ENCODE measurements around the gene DOCK1.

Gene DOCK1

DNA sequence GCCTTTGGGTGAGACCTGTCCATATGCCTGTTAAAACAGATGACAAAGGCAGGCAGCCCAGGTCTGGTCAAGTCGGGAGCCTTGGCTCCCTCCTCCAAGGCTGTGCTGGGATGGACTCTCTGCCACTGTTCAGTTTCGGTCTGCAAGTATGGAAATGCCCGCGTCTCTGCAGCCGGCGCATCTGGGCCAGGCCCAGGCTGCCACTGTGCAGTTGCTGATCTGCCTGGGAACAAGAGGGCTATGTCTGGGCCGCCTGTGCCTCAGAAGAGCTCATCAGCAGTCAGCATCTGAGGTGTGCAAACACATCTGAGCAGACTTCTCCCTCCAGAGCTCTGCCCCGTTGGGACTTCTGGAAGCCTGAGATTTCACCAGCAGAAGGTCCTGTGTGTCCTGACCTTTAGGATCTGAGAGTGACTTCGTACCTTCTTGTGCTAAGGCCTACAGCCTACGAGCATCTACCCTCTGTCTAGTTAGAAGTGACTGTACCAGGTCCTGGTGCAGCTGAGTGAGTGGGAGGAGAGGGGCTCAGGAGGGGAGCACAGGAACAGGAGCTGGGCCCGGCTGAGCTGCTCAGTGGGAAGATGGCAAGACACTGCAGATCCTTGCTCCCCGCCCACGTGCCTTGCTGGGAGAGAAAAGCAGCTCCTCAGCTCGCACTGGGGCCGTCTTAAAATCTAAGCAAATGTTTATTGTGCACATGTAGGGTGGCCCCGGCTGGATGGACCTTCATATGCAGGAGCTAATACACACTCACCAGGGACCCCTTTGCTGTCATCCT, 50.9 kb downstream of the DOCK1 start:
- no peak for FAIRE-seq

GRCh38 chr10:126956712-126957108, 51.5 kb downstream of the DOCK1 start:
- no peak for FAIRE-seq

DNA sequence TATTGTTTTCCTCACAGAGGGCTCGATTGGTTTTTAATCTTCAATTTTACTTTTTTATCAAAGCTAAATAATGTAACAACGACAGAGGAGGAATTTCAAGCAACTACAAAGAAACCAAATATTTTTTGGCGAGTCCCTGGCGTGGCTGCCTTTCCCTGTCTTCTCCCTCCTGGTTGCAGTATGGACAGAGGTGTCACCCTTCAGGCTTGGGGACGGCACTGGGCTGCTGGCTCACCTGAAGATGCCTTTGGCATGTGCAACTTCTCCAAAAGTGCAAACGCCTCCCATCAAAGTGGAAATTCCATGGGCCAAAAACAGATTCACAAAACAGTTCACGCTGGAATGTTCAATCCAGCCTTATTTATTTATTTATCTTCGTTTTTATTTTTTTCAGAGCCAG, 51.9 kb downstream of the DOCK1 start:
- no peak for FAIRE-seq

GRCh38 chr10:126959431-126959830, 54.2 kb downstream of the DOCK1 start:
- no peak for FAIRE-seq

DNA sequence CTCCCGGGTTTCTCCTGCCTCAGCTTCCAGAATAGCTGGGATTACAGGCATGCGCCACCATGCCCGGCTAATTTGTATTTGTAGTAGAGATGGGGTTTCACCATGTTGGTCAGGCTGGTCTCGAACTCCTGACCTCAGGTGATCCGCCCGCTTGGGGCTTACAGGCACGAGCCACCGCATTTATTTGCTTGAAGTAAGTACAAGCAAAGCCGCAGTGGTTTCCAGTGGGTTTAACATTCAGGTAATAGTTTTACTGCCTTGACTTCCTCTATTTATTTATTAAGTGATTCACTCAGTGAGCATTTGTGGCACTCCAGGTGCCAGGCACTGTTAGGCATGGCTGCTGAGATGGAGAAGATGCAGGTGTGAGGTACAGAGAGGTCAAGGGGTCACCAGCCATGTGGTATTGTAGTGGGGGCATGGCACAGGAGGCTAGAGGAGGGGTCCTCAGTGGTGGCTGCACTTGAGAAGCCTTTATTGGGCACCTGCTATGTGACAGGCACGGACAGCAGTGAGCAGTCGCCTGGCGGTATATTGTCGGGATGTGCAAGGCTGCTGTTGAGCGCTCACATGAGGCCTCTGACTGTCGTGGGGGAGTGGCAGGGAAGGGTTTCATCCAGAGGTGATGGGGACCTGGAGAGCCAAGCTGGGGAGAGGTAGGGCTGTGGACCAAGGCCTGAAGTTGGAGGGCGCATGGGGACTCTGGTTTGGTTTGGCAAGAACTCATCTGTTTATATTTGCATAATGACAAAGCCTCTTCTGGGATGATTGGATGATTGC, 54.9 kb downstream of the DOCK1 start:
- no peak for FAIRE-seq

DNA sequence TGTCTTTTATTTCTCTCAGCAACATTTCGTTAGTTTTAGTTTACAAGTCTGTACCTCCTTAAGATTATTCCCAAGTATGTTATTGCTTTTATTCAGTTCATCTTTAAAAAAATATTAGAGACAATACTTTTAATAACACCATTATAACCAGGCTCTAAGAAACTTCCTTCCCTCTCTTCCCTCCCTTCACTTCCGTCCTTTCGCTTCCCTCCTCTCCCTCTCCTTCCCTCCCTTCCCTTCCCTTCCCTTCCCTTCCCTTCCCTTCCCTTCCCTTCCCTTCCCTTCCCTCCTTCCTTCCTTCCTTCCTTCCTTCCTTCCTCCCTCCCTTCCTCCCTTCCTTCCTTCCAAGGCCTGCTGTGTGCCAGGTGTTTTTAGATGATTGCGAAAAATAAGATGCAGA, 58.1 kb downstream of the DOCK1 start:
- no peak for FAIRE-seq

GRCh38 chr10:126964190-126964589, 59.0 kb downstream of the DOCK1 start:
- FAIRE-seq, result no peak

GRCh38 chr10:126966938-126967337, 61.7 kb downstream of the DOCK1 start:
- FAIRE-seq, result no peak

GRCh38 chr10:126969310-126969709, 64.1 kb downstream of the DOCK1 start:
- no peak for FAIRE-seq

DNA sequence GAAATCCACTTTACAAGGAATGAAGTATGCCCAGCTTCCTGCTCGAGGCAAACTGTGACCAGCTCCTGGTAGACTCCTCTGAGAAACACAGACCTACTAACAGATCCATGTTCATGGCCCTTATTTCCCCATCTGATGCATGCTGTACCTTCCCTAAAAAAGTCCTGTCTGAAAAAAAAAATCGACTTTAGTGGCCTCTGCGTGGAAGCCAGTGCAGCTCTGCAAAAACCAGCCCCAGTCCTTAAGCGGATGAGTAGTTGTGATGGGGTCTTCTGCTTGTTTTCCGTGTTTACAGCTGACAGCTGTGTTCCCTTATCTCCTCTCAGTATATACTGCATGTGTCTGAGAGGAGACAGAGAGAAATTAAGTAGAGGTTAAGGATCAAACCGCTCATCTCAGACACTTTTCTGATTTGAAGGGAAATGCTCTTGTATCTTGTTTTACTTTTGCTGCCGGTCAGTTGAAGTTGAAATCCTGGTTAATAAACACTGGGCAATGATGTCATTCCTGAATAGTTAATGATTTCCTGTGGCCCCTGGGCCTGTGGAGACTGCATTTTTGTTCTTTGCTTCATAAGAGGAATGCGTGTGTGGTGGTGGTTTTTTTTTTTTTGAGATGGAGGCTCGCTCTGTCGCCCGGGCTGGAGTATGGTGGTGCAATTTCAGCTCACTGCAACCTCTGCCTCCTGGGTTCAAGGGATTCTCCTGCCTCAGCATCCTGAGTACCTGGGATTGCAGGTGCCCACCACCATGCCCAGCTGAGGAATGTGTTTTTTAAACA, 67.6 kb downstream of the DOCK1 start:
- FAIRE-seq, result no peak

DNA sequence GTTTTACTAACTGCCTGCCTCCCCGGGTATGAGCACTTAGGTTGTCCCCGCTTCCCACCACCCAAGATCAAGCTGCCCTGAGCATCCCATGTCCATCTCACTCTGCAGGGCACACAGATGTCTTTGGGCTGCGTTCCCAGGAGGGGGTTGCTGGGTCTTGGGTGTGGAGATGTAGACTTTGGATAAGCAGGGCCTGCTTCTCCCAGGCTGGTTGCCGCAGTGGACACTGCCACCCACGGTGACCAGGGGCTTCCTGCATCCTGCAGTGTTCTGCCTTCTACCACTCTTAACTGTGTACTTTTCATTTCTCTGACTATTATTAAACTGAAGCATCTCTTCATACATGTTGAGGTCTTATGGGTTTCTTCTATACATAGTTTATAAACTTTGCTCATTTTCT, 70.0 kb downstream of the DOCK1 start:
- no peak for FAIRE-seq

GRCh38 chr10:126977216-126977615, 72.0 kb downstream of the DOCK1 start:
- no peak for FAIRE-seq

DNA sequence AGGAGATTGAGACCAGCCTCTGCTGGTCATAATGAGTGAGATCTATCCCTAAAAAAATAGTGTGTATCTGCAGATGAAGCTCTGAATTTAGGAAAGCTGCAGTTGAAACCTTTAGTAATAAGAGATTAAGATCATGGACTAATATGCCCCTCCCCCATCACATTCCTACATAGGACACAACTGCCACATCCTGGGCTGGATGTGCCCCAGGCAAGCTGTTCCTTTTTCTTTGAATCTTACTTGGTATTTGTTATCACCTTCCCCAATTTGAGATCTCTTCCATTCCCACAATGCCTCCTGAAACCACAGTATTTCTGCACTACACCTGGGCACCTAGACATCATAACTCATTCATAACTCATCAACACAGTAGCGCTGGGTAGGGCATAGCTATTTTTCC, 74.1 kb downstream of the DOCK1 start:
- no peak for FAIRE-seq

GRCh38 chr10:126993208-126993607, 88.0 kb downstream of the DOCK1 start:
- FAIRE-seq, result no peak

- no peak for FAIRE-seq
Measured at GRCh38 chr10:126997801-126998590, 92.8 kb downstream of the DOCK1 start.

DNA sequence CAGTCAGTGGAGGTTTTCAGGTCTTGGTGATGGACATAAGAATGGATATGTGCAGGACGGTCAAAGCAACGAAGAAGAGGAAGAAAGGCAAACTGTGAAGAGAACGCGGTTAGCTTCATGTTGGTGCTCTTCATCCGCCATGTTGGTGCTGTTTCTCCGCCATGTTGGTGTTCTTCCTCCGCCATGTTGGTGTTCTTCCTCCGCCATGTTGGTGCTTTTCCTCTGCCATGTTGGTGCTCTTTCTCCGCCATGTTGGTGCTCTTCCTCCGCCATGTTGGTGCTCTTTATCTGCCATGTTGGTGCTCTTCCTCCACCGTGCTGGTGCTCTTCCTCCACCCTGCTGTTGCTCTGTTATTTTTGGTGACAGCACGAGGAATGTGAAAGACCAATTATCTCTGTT, 95.4 kb downstream of the DOCK1 start:
- no peak for FAIRE-seq

GRCh38 chr10:127003032-127003685, 97.9 kb downstream of the DOCK1 start:
- no peak for FAIRE-seq

DNA sequence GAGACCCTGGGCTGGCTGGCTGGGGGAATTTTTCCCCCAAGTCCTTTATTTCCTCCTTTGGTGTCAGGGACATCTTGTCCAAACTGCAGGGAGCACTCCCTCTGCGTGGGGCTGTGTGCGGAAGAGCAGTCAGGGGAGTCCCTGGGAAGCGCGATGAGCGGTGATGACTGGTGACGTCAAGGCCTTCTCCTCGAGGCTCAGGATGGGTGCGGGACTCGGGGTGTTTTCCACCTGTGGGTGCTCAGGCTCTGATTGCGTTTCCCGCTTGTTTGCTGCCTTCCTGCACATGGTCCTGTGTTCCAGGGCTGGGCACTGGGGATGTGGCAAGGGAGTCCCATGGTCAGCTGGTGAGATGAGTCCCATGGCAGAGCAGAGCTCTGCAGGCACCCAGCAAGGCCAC, 101.2 kb downstream of the DOCK1 start:
- no peak for FAIRE-seq

DNA sequence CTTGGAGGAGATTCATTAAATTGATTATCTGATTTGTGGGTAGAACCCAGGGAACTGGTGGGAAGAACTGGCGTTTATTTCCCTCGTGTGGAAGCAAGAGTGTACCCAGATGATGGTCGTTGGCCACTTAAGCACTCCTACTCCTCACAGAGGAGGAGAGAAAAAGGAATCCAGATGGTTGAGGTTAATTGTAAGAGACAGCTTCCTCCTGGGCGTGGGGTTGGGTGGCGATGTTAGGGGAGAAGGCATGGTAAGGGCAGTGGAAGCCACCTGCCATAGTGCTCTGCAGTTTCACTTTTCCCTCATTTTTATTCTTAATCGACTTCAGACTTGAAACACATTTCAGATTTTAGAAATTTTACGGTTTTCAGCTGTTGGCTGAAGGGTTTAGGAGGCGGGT, 104.1 kb downstream of the DOCK1 start:
- FAIRE-seq, result no peak

DNA sequence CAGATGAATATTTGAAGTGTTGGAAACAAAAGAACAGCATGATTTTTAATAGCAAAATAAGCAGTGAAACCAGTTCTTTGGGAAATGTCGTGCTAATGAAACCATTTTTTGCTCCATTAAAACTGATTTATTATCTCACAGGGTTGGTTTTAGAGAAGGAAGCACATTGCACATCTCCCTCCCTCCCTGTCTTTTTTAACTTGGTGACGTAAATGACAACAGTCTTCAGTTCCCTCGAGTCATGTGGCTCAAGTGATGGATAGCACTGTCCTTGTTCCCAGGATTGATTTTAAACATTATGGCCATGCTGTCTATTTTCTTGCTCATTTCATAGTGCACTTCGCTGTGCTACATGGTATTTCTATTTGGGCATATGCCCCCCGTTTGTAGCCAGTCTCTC, 105.9 kb downstream of the DOCK1 start:
- no peak for FAIRE-seq

DNA sequence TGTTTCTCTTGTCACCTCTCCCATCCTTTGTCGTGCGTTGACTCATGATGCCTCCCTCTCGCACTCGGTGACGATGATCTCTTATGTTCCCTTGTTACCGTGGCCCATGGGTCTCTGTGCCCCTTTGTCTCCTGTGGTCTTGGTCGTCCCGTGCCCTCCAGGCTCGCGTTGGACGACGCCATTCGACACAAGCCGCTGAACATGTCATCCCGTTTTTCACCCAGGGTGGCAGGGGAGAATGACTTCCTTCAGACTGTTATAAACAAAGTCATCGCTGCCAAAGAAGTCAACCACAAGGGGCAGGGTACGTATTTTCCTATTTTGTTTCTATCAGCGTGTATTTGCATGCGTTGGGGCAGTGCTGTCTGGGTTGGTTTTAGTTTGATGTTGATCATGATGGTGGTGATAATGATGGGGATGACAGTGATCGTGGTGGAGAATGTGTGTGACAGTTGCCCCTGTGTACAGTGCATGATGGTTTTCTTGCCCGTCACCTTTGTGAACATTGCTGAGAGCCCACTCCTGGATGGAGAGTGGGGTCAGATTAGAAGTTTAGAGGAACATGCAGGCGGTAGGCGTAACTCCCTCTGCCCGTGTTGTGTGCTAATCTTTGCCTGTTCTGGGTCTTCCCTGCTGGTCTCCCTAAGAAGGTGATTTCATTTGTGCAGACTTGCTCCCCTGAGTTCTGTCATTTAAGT, 107.0 kb downstream of the DOCK1 start:
- FAIRE-seq, result no peak

- FAIRE-seq, result peak; percentile 94
Measured at GRCh38 chr10:127012769-127013152, 107.5 kb downstream of the DOCK1 start.

Data from islet of Langerhans (tissue), 1 donor.